ENCODE measurements around the gene UBE2O. TPM values are rescaled to one million over a fixed set of nuclear protein-coding genes. Genes with fewer than 3 reads are reported as not detected.

UBE2O gene
- total RNA-seq, 1 experiment from 2014 or later, result 52.6 TPM

- Histone ChIP-seq H4K91ac (ENCODE audit: insufficient read length, low read depth, low read length) (no peak overlapping the region), H3K18ac (ENCODE audit: insufficient read length, low read depth, low read length) (no peak overlapping the region), H3K4me1 (ENCODE audit: insufficient read depth, low read length) (no peaks in the 10 kb centered on the region; the same call in 1 of the 2 replicates), H4K20me1 (ENCODE audit: control insufficient read depth, insufficient read depth, insufficient read length) (no peaks in the 10 kb centered on the region), H3K27ac (ENCODE audit: insufficient read length, low read depth, low read length) (no peak overlapping the region), H3K79me1 (ENCODE audit: insufficient read depth, low read depth, low read length, poor library complexity, severe bottlenecking) (no peaks in the 10 kb centered on the region), H3T11ph (ENCODE audit: low read length) (no peak overlapping the region), H2BK120ac (ENCODE audit: low read depth, low read length, poor library complexity, severe bottlenecking) (no peak overlapping the region), H3K23ac (ENCODE audit: insufficient read length, low read depth, low read length) (no peak overlapping the region), H3K56ac (ENCODE audit: insufficient read length, low read depth, low read length) (no peak overlapping the region), H3K9ac (ENCODE audit: extremely low read depth, insufficient read length, low read length) (no peak overlapping the region), H3K4me2 (ENCODE audit: insufficient read depth, insufficient read length, low read length) (no peak overlapping the region), H3K4ac (ENCODE audit: low read depth, low read length) (no peak overlapping the region), H2AFZ (ENCODE audit: low read length) (no peak overlapping the region), H3K9me3 (ENCODE audit: control insufficient read depth, low read depth, low read length) (no peaks in the 10 kb centered on the region), H2BK12ac (ENCODE audit: insufficient read length, low read depth, low read length) (no peak overlapping the region), H3K79me2 (ENCODE audit: insufficient read depth, low read length) (no peaks in the 10 kb centered on the region), H2BK15ac (ENCODE audit: low read depth, low read length) (no peak overlapping the region), H3K27me3 (ENCODE audit: insufficient read depth, low read length) (no peaks in the 10 kb centered on the region), H3K14ac (ENCODE audit: insufficient read depth, low read length) (peak overlapping the region; percentile 78; the same call in 1 of the 2 replicates), H3K23me2 (ENCODE audit: insufficient read length, low read depth, low read length, poor library complexity, severe bottlenecking) (no peaks in the 10 kb centered on the region), H2BK5ac (ENCODE audit: insufficient read length, low read length) (no peak overlapping the region), H4K8ac (replicated peaks; ENCODE audit: insufficient read length, low read depth, low read length) (no peak overlapping the region), H2BK20ac (ENCODE audit: low read depth, low read length, poor library complexity, severe bottlenecking) (no peak overlapping the region), H4K5ac (ENCODE audit: insufficient read length, low read depth, low read length) (no peak overlapping the region), H2AK5ac (ENCODE audit: insufficient read length, low read length) (no peak overlapping the region)
- Mint-ChIP-seq H3K27me3 (ENCODE audit: low read depth) (no peaks in the 10 kb centered on the region; the same call in 1 of the 2 replicates), H3K9me3 (no peaks in the 10 kb centered on the region), H3K4me3 (peak overlapping the region in 1 of 2 experiments; percentile 48; a peak in 2 of 5 replicates), H3K36me3 (ENCODE audit: insufficient read depth in 1 of 3, low read depth in 3 of 3) (peaks cover 0 to 6% (median 3%) of the 10 kb centered on the region in 3 experiments; a peak in 3 of 7 replicates), H3K27ac (peak overlapping the region in 2 of 3 experiments; percentile 39 to 57; a peak in 2 of 7 replicates), H3K4me1 (peaks cover 17 to 30% of the 10 kb centered on the region in 2 experiments)
- WGBS (ENCODE audit: extremely low coverage, insufficient read length, low lambda C conversion rate), result no CpG with 5 or more reads among the region's 11 CpGs
- no peak for TF ChIP-seq CTCF (conservative IDR thresholded peaks at IDR 0.05)
- no peak for DNase-seq
These were observed 39.4 kb upstream of the UBE2O start for GRCh38 chr17:76492123-76492988.
